Peyer's patch (tissue), 4 donors: ENCODE measurements around the gene ACAD8.

ENCODE experiments used
- POLR2A ChIP-seq, 2 donors: fragments of 450-650 bp; IDR thresholded peaks; one replicate each; pipeline ENCODE4 v1.5.1; 2017; ENCODE audit warnings: antibody characterized with exemption in 2 of 2, mild to moderate bottlenecking in 2 of 2, moderate library complexity in 2 of 2
- TF ChIP-seq, protein P1 (sequence below), 6 experiments: fragments of 450-650 bp in 4 of 6; fragments of 200-600 bp in 2 of 6; sonication (generic) in 1 of 6; IDR thresholded peaks; one replicate each; pipeline ENCODE4 v1.5.1; 2017 to 2019; ENCODE audit warnings: antibody characterized with exemption in 6 of 6, mild to moderate bottlenecking in 3 of 6, moderate library complexity in 1 of 6

DNA sequence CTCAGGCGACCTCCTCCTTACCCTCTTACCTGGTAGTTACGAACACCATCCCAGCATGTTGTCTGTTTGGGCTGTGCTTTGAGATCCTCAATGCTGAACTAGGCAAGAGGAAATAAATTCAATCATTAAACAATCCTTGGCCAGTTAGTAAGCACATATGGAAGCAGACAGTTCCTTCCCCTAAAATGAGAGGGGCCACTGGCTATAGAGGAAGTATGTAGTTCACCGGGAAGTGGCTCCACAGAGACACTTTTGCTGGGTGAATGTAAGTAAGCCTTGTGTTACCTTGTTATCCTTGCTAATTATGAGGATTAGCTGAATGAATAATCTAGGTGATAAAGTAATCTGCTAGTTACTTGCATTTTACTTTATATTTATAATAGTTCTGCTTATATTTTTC is 3.1 kb upstream of the ACAD8 start:
- TF ChIP-seq, protein P1, sequence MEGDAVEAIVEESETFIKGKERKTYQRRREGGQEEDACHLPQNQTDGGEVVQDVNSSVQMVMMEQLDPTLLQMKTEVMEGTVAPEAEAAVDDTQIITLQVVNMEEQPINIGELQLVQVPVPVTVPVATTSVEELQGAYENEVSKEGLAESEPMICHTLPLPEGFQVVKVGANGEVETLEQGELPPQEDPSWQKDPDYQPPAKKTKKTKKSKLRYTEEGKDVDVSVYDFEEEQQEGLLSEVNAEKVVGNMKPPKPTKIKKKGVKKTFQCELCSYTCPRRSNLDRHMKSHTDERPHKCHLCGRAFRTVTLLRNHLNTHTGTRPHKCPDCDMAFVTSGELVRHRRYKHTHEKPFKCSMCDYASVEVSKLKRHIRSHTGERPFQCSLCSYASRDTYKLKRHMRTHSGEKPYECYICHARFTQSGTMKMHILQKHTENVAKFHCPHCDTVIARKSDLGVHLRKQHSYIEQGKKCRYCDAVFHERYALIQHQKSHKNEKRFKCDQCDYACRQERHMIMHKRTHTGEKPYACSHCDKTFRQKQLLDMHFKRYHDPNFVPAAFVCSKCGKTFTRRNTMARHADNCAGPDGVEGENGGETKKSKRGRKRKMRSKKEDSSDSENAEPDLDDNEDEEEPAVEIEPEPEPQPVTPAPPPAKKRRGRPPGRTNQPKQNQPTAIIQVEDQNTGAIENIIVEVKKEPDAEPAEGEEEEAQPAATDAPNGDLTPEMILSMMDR (IDR thresholded peaks at IDR 0.05), result no peak
- no peak for TF ChIP-seq POLR2A (IDR thresholded peaks at IDR 0.05)
